ENCODE data around the gene SEC22C.
A peak's percentile ranks its signal among the peaks of the same experiment; 100 is the strongest.

SEC22C gene

GRCh38 chr3:42510325-42510724 is 71.4 kb downstream of the SEC22C start:
- DNase-seq = no peak

DNA sequence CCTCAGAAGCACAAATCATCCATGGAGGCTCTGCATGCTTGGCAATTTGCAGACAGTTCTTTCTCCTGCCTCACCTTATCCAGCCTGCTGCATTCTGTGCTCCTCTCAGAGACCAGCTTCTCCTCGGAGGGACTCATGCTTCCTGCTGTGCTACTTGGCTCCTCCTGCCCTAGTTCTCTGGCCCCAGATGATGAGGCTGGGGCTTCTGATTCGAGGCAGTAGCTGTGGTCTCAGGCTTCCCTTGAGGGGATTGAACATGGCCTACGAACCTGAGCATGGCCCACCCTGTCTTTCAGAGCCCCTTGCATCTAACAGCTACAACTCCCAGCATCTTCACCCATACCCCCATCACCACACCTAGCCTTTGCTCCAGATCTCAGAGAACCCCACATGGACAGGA is 72.7 kb downstream of the SEC22C start:
- DNase-seq = no peak

DNA sequence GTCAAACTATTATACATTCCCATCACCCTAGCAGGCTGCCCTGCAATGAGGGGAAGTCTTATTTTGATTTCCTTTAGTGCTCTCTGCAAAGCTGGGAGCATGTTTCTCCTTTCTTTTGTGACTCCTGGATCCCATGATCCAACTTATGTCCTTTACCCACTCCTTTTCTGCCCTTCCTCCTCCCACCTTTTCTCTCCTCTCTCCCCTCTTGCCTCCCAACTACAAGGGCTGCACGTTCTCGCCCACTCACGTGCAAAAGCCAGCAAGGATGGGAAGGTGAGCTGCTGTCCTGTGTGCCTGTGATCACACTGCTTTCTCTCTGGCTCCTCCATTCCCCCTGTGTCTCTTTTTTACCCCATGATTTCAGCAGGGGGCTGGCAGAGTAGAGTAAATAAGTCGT is 73.2 kb downstream of the SEC22C start:
- no peak for DNase-seq

DNA sequence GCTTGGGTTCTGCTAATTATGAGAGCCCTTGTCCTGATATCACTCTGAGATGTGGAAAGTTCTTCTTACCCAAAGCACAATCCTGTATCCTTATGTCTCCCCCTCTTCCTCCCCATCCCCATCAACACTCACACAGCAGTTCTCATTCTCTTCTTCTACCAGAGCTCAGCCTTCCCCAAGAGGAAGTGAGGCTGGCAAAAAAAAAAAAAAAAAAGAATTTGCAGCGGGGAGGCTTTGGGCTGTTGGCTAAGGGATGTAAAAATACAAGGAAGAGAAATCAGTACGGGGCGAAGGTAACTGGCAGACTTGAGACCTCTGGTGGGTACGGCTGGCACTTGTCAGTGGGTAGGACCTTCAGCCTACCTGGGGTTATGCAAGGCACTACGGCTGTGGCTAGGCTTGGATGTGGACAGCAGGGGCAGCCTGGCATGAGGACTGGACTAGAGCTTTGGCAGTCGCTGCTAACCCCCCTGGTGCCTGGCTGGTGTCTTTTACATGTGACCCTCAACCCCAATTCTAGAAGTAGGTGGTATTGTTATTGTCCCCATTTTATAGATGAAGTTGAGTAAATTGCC is 73.9 kb downstream of the SEC22C start:
- DNase-seq = no peak

DNA sequence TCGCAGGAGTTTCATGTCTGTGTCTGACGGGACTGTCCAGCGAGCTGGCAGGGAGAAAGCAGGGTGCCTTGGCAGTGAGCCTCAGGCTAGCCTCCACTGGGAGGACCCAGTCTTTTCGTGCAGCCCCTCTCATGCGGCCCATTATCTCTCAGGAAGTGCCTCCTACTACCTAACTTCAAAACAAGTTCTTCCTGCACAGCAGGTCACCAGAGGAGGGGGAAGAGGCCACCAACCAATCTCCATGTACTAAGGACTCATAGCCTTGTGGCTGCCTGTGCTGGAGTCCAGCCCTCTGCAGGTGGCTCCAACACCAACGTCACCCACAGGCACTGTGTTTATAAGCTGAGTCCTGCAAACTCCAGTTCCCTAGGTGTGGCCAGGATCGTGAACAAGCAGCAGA is 74.5 kb downstream of the SEC22C start:
- DNase-seq = no peak

GRCh38 chr3:42505849-42506410 is 75.8 kb downstream of the SEC22C start:
- DNase-seq = no peak

- no peak for DNase-seq
These were observed 76.5 kb downstream of the SEC22C start for GRCh38 chr3:42505128-42505848.

- DNase-seq = no peak
These were observed 77.2 kb downstream of the SEC22C start for GRCh38 chr3:42504334-42505127.

DNA sequence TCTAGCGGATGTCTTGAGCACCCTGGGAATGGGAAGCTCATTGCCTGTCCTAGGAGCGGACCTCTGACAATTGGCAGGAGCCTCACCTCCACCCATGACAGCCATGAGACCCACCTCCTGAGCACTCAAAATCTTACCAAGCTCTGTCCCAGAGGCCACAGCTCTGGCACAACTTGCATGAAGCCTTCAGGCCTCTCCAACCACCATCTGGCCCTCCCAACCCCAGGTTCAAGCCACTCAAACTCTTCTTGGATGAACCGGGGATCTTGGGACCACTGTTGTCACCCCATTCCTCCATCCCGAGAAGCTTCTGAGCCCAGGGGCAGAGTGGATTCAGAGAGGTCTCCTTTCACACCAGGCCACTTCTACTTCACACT is 77.8 kb downstream of the SEC22C start:
- no peak for DNase-seq

DNA sequence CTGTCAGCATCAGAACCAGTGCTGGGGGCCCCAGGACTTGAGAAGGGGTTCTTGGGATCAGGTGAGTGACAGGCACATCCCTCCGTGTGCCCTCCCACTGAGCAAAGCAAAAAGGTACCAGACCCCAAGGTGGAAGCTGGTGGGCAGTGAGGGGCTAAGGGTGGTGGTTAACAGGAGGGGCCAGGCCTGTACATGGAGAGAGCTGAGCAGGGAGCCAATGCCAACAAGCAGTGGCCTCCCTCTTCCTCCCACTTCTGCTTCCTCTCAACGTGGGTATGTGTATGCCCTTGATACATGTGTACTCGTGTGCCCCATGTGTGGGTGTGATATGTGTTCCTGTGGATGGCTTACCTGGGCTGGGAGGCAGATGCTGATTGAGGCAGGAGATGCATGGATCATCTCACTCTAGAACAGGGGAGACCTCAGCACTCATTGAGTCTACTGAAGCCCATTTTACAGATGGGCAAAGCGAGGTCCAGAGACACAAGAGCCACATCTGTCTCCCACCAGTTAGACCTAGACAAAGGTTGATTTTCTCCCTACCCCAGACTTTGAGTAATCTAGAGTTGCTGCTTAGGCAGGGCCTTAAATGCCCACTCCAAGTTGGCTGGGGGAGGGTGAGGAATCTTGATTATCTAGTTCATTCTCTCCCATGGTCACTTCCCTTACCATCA is 78.4 kb downstream of the SEC22C start:
- no peak for DNase-seq

- peak; percentile 83 for DNase-seq
These were observed 79.1 kb downstream of the SEC22C start, which contains the start of gene VIPR1 for GRCh38 chr3:42502429-42503250. TSS of gene VIPR1 (plus strand) at chr3:42502643. CDS start at chr3:42502736, 93 bp downstream.

DNA sequence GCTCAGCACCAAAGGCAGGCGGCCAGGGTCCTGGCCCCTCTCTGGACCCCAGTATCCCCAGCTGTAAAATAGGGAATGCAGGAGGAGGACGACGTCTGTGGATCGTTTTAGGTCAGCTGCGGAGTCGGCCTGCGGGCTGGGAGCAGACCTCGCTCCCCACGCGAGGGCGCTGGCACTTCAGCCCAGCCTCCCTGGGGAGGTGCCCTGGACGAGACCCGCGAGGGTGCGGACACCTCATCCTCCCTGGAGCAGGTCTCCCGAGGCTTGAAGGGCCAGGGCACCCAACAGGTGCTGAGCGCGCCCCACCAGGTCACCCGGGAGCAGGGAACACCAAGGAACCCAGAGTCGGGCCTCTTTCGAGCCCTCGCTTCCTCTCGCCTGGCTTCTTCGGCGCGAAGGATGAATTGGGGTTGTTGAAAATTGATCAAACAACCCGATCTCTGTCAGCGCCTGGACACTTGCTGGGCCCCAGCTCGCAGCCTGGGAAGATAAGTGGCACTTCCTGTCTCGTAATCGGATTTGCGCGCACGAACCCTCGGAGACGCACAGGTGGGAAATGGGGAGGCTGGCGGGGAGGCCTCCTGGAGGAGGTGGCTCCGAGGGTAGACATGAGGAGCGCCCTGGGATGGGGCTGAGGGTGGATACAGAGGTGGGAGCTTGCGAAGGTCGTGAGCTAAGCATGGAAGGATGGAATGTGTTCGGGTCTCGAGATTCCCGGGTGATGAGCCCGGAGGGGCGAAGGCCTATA is 79.9 kb downstream of the SEC22C start:
- no peak for DNase-seq

- DNase-seq = no peak
These were observed 80.5 kb downstream of the SEC22C start for GRCh38 chr3:42501321-42501680.

- no peak for DNase-seq
These were observed 80.9 kb downstream of the SEC22C start for GRCh38 chr3:42500909-42501308.

DNA sequence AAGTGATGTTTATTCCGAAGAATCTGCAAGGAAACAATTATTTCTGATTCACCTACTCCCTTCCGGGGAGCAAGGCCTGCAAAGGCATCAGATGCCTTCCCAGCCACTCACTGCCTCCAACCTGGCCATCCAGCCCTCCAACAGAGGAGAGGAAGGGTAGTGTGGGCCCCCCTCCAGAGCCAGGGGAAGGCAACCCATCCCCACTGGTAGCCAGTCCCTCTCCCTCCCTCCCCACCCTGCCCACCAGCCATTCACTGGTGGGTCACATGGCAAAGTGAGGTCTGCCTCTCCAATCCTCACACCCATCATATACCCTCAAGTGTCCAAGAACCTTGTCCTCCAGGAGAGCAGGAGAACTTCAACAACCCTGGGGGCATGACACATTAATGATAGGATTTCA is 81.7 kb downstream of the SEC22C start:
- DNase-seq = no peak

- DNase-seq = no peak
These were observed 82.3 kb downstream of the SEC22C start for GRCh38 chr3:42499478-42499871.

DNA sequence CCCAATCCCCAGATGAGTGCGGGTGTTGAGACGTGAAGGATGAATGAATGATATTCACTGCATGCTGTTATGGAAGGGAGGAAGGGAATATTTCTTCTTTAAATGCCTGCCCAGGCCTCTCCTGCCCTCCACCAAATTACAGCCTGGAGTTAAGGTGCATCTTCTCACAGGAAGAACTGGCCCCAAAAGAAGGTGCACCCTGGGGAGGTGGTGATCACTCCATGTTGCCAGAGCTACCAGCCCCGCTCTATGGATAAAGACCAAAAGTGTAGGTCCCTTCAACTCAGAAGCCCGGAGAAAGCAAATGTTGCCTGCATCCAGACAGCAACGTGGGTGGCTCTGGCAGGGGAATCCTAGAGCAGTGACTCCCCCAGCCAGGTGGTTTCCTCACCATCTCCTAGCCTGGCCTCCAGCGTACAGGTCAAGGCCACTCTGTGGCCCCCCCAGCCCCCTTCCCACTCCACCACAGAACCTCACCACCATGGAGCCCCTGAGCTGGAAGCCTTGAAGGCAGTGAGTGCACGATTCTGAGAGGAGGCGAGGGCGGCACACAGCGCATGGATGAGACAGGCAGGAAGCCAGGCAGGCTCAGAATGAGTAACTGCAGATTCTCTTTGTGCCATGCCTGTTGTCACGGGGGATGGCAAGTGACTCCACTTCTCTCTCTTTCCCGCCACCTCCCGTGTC is 82.8 kb downstream of the SEC22C start:
- DNase-seq = no peak

GRCh38 chr3:42498034-42498433 is 83.7 kb downstream of the SEC22C start:
- DNase-seq = no peak

Measured in NCI-H1105 (cell line).